PC-3 (cell line): ENCODE measurements around the gene TBC1D14.

Experiments
- EZH2 ChIP-seq: fragments of 300-600 bp; sonication (generic); IDR thresholded peaks from one replicate; pipeline ENCODE4 v1.6.1; 2017; ENCODE audit warnings: antibody characterized with exemption, mild to moderate bottlenecking, low read length; ENCODE audit not compliant: unreplicated experiment
- TF ChIP-seq, protein P1 (sequence below): fragments of 300-600 bp; sonication (generic); conservative IDR thresholded peaks from 2 replicates; pipeline ENCODE4 v1.5.1; 2017; ENCODE audit warnings: antibody characterized with exemption, low read depth, mild to moderate bottlenecking, low read length

GRCh38 chr4:6892909-6893202 is 16.8 kb upstream of the TBC1D14 start:
- TF ChIP-seq, protein P1, sequence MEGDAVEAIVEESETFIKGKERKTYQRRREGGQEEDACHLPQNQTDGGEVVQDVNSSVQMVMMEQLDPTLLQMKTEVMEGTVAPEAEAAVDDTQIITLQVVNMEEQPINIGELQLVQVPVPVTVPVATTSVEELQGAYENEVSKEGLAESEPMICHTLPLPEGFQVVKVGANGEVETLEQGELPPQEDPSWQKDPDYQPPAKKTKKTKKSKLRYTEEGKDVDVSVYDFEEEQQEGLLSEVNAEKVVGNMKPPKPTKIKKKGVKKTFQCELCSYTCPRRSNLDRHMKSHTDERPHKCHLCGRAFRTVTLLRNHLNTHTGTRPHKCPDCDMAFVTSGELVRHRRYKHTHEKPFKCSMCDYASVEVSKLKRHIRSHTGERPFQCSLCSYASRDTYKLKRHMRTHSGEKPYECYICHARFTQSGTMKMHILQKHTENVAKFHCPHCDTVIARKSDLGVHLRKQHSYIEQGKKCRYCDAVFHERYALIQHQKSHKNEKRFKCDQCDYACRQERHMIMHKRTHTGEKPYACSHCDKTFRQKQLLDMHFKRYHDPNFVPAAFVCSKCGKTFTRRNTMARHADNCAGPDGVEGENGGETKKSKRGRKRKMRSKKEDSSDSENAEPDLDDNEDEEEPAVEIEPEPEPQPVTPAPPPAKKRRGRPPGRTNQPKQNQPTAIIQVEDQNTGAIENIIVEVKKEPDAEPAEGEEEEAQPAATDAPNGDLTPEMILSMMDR, result no peak
- no peak for TF ChIP-seq EZH2
